ENCODE data around the gene PRSS48.
"Not testable (repeated sequence)": the region's sequence is repeated elsewhere in the genome, so short reads cannot be mapped to it uniquely, and the experiment has no call there.

PRSS48 gene

DNA sequence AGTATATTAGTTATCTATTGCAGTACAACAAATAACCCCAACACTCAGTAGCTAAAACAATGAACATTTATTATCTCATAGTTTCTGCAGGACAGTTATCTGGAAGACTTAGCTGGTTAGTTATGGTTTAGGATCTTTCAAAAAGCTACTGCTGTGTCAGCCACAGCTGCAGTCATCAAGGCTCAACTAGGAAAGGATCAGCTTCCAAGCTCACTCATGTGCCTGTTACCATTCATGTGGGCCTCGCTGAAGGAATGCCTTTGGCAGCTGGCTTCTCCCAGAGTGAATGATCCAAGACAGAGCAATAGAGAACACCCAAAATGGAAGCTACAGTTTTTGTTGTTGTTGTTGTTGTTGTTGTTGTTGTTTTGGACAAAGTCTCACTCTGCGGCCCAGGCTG is 13.5 kb upstream of the PRSS48 start:
- no peak for DNase-seq (ENCODE audit: low read depth)

GRCh38 chr4:151266497-151266896 is 10.5 kb upstream of the PRSS48 start:
- DNase-seq (ENCODE audit: low read depth): no peak

GRCh38 chr4:151267104-151267503 is 9.9 kb upstream of the PRSS48 start:
- no peak for DNase-seq (ENCODE audit: low read depth)

DNA sequence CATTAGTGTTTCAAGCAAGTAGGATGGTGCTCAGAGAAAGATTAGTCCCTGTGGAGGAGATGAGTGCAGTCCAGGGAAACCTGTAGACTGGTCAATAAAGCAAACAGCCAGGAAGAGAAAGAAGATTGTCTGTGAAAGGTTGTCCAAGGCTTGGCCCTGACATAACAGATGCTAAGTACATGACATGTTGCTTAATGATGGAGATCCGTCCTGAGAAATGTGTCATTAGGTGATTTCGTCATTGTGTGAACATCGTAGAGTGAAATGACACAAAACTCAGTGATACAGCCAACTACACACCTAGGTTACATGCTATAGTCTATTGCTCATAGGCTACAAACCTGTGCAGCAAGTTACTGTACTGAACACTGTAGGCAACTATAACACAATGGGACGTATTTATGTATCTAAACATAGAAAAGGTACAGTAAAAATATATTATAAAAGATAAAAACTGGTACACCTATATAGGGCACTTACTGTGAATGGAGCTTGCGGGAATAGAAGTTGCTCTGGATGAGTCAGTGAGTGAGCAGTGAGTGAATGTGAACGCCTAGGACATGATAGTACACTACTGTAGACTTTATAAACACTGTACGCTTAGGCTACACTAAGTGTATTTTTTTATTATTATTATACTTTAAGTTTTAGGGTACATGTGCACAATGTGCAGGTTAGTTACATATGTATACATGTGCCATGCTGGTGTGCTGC is 9.0 kb upstream of the PRSS48 start:
- DNase-seq (ENCODE audit: low read depth): no peak

- DNase-seq (ENCODE audit: low read depth): not testable (repeated sequence)
Observed at GRCh38 chr4:151268905-151269304, 8.1 kb upstream of the PRSS48 start.

DNA sequence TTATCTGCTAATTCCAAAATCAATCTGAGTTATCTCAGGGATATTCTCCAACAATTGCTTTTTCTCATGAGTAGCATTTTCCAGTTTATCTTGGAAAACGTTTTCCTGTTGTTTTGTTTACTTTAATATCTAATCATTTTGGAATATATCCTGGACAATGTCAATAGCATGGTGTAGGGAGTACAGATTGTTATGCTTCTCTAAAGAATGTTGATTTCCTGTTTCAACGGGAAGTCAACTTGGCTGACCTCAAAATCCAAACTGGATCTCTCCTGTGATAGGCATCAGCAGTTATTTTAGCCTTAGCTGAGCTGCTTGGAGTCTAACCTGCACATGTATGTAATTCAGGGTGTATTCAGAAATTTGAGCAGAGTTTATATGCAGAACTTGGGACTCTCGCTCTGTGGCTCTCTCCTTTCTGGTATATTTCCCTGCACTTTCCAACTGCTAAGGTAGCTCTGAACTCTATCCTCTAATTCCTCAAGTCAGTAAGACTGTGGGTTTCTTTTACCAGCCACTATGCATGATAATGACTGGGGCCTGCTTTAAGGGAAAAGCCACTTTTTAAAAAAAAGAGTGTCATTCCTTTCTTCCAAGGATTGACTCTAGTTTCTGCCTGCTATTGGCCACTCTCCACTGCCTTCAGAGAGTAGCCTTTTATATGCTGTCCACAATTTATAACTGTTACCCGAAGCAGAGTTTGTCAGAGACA is 7.7 kb downstream of the PRSS48 start:
- no peak for DNase-seq (ENCODE audit: low read depth)

GRCh38 chr4:151287409-151287808 is 10.4 kb downstream of the PRSS48 start:
- DNase-seq (ENCODE audit: low read depth): no peak

- DNase-seq (ENCODE audit: low read depth): no peak
Observed at GRCh38 chr4:151291485-151291884, 14.5 kb downstream of the PRSS48 start.

DNA sequence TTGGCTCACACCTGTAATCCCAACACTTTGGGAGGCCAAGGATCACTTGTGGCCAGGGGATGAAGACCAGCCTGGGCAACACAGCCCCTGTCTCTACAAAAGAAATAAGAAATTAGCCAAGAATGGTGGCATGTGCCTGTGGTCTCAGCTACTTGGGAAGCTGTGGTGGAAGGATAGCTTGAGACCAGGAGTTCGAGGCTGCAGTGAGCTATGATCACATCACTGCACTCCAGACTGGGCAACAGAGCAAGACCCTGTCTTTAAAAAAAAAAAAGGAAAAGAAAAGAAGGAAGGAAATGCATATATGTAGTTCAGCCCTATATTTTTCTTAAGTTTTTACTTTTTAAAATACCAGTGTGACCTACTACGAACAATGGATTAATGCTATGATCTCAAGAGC is 15.1 kb downstream of the PRSS48 start:
- no peak for DNase-seq (ENCODE audit: low read depth)

DNA sequence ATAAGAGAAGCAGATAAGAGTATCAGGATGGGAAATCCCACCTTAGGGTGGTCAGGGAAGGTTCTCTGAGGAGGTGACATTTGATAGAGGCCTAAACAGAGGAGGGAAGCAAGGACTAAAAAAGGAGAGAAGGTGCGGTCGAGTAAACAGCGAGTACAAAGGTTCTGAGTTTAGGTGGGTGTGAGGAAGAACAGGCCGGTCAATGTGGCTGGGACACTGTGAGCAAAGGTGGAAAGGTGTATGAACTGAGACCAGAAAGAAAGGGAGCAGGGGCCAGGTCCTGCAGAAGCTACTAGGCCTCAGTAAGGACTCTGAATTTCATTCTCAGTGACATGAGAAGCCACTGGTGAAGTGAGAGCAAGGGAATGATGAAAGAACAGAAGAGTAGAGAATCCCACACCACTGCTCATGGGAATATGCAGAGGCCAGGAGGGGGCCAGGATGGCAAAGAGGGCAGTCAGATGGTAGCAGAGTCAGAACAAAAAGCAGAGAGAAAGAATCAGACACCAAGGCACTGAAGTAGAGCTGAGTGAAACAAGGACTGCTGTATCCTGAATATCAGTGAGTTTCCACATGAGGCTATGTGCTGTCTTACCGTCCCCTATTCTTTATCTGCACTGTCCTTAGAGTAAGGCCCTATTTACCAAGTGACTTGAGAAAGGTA is 18.0 kb downstream of the PRSS48 start:
- no peak for DNase-seq (ENCODE audit: low read depth)

GRCh38 chr4:151296227-151296626 is 19.3 kb downstream of the PRSS48 start:
- no peak for DNase-seq (ENCODE audit: low read depth)

- DNase-seq (ENCODE audit: low read depth): no peak
Observed at GRCh38 chr4:151297170-151297569, 20.2 kb downstream of the PRSS48 start.

GRCh38 chr4:151302432-151302831 is 25.5 kb downstream of the PRSS48 start:
- no peak for DNase-seq (ENCODE audit: low read depth)

DNA sequence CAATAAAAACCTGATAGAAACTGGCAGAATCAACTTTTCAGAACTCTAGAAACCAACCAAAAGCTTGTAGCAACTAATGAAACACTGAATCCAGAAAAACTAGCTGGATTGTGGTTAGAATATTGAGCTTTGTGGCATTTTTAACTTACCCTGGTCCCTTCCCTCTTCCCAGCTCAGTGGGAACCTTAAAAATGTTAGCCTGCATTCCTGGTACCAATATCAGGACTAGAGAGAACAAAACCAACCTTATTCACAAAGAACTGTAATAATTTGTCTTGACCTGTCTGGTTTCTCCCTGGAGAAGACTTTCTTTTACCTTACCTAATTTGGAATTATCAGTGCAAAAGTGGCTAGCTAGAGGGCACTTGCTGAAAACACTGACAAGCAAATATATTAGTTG is 27.3 kb downstream of the PRSS48 start:
- DNase-seq (ENCODE audit: low read depth): no peak

DNA sequence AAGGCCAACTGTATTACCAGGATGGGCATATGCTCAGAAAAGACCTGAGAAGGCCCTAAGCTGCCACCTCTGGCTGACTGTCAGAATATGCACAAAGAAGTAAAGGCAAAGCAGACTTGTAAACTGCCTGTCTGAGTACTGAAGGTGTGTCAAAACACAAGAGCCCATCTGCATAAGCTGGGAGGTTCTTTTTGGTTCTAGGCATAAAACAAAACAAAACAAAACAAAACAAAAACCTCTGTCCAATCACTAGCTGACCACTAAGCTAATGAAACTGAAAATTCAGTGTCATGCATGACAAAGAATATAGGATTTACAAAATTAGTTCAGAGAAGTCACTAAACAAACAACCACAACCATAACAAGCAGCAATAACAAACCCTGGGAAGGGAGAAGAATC is 27.8 kb downstream of the PRSS48 start:
- DNase-seq (ENCODE audit: low read depth): no peak

DNA sequence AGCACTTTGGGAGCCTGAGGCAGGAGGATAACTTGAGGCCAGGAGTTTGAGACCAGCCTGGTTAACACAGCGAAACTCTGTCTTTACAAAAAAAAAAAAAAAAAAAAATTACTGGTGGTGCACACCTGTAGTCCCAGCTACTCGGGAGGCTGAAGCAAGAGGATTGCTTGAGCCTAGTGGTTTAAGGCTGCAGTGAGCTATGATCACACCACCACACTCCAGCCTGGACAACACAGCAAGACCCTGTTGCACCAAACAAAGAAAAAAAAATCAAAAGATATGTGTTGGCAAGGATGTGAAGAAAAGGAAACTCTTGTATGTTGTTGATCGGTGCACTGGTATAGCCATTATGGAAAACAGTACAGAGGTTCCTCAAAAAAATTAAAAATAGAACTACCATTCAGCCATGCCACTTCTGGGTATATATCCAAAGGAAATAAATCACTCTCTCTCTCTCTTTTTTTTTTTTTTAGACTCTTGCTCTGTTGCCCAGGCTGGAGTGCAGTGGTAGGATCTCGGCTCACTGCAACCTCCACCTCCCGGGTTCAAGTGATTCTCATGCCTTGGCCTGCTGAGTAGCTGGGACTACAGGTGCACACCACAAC is 33.3 kb downstream of the PRSS48 start:
- DNase-seq (ENCODE audit: low read depth): no peak

DNA sequence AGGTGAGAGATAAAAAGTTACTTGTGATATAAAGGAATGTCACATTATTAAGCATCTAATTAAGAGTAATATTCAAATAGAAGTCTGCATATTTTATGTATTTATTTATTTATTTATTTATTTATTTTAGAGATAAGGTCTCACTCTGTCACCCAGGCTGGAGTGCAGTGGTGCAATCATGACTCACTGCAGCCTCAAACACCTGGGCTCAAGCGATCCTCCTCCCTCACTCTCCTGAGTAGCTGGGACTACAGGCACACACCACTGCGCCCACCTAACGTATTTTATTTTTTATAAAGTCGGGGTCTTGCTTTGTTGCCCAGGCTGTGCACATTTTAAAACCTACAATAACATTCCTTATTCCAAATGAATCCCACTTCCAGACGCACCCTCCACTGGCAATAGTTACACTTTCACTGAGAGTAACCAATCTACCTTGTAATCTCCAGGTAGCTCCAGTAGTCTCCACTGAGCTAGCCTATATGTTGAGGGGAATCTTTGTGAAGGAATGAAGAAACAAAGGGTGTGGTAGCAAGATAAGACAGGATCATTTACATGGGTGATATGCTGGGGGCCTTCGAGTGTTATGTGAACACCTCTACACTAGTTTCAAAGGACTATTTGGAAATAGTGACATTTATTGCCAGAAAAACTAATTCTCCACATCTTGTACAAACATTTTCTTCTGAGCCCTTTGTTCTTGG is 36.5 kb downstream of the PRSS48 start:
- no peak for DNase-seq (ENCODE audit: low read depth)

- DNase-seq (ENCODE audit: low read depth): no peak
Observed at GRCh38 chr4:151314010-151314355, 37.0 kb downstream of the PRSS48 start.

DNA sequence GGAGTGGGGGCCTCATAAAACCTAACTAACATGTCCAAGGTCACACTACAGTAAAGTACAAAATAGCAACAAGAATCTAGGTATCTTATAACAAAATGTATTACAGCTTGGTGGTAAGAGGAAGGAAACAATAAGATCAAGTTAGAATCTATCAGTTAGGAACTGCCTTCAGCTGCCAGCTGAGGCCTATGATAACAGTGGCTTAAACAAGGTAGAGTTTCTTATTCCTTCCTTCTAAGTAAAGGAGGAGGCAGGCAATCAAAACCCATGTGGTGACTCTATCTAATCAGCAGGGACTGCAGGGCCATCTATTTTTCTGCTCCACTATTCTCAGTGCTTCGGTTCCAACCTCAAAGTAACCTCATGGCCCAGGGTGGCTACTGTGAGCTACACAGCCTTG is 37.5 kb downstream of the PRSS48 start:
- DNase-seq (ENCODE audit: low read depth): no peak

GRCh38 chr4:151315212-151315886 is 38.4 kb downstream of the PRSS48 start:
- DNase-seq (ENCODE audit: low read depth): no peak

DNA sequence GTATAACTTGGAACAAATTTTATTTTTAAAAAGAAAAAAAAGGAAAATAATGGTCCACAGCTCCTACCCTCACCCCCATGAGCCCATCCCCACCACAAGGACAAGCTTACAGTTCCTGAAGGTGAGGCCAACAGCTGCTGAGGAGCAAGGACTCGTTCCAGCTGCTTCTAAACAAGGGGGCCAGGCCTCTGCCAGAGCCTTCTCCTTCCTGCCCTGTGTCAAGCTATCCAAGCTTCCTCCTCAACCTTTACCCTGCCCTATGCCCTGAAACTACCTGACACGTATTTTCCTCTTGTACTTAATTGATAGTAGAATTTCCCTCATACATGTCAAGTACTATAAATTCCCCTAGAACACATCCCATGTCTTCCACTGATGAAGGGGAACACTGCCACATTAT is 39.7 kb downstream of the PRSS48 start:
- DNase-seq (ENCODE audit: low read depth): no peak

Data from stimulated activated CD8-positive, alpha-beta memory T cell treated with anti-CD3 and anti-CD28 coated beads, Interleukin-15, amount 100 ng/mL, for 24 hours (primary cell).